Fibroblast of peridontal ligament (primary cell): ENCODE measurements around the gene MCTP2.
"Not testable (repeated sequence)": the region's sequence is repeated elsewhere in the genome, so short reads cannot be mapped to it uniquely, and the experiment has no call there.

Experiments used
- DNase-seq: peaks from one replicate; pipeline ENCODE4 v3.0.0-alpha.2; 2010; ENCODE audit errors: extremely low read depth

MCTP2 gene

DNA sequence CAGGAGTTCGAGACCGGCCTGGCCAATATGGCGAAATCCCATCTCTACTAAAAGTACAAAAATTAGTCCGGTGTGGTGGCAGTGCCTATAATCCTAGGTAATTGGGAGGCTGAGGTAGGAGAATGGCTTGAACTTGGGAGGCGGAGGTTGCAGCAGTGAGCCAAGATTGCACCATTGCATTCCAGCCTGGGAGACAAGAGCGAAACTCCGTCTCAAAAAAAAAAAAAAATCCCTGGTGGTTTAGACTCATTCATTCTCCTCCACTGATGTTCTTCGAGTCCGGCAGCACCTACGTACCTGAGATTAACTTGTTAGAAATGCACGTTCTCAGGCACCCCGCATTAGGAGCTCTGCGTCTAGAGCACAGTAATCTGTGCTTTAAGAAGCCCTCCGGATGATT lies 3.7 kb downstream of the MCTP2 start:
- no peak for DNase-seq

DNA sequence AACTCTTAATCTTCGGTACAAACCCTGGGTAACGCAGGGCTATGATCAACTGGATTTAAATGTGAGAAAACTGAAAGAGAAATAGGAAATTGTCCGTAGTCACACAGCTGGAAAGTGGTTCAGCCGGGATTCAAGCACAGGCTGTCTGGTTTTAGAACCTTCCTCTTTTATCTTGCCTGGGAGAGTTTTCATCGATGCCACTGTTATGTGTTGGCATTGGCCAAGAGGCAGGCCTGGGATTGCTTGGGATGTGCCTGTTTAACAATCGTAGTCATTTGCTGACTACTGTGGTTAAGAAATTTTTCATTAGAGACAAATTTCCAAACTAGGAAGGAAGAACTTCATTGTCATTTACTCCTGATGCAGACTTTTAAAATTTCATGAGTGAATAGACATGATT lies 4.3 kb downstream of the MCTP2 start:
- no peak for DNase-seq

DNA sequence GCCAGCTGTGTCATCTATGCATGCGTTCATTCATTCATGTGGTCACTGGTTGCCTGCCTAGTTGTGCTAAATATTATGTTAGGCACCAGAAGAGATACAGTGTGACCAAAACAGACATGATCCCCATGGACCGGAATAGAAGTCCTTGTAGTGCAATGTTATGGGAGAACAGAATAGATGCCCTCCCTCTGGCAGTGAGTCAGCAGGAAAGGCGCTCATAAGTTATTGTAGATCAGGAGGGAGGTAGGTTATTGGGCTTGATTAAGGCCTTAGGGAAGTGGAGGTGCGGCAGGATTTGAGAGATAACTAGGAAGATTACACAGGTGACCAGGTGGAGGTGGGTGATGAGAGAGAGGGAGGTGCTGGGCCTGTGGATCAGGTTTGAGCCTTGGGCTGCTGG lies 5.2 kb downstream of the MCTP2 start:
- no peak for DNase-seq

DNA sequence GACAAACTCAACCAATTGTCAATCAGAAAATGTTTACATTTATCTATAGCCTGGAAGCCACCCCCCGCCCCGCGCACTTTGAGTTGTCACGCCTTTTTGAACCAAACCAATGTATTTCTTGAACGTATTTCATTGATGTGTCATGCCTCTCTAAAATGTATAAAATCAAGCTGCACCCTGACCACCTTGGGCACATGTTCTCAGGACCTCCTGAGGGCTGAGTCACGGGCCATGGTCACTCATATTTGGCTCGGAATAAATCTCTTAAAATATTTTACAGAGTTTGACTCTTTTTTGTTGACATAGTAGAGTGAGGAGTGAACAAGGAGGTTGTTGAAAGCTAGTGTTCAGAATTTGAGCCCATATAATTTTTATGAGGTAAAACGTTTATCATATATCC lies 6.5 kb downstream of the MCTP2 start:
- no peak for DNase-seq

DNA sequence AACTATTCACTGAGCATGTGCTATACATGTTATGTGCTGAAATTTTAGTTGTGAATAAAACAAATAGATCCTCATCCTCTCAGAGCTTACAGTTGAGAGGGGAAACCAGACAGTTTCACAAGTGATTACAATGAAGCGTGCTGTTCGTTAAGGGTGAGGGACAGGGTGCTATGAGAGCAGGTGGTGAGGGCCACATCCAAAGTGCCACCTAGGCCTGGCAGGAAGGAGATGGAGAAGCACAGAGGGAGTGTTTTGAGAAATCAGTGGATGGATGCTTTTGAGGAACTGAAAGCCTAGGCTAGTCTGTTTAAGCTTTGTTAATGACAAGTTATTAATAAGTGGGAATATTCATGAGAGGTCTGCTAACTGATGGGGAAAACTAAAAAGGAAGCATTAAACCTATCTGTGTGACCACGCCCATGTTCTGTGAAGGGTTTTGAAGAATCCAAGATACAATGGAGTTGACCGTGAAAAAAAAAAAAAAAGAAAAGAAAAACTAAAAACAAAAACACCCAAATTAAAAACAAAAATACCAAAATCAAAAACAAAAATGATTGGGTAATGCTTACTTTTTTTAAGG lies 7.3 kb downstream of the MCTP2 start:
- DNase-seq, result no peak

DNA sequence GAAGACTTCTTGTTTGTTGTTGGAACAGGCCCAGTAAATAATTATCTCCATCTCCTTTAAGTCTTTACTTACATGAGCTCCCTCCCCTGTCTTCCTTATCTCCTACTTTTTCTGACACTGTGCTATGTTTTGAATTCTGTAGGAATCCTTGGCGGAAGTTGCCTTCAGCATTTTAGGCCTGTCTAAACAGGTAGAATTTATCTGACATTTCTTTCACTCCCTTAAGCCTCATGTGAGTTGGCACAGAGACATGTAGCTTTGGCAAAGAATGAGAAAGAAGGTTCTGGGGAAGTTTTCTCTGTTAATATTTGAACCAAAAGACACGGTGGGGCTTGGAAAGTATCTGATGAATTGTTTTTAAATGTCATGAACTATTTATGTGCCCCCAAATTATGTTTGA lies 8.1 kb downstream of the MCTP2 start:
- DNase-seq, result no peak

DNA sequence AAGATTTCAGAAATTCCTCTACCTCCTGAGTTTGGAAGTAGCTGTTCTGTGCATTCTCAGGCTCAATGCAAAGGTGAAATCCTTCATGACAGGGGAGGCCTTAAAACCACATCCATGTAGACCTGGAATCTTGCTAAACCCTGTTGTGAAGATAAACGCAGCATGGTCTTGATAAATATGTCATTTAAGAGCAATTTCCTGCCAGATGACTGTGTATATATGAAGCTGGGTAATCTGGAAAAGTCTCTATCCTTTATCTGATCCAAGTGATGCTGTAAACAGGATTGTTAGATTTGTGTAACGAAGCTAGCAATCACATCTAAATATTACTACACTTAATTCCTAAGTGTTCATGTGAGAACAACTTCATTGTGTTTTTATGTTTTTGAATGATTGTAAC lies 9.1 kb downstream of the MCTP2 start:
- no peak for DNase-seq

DNA sequence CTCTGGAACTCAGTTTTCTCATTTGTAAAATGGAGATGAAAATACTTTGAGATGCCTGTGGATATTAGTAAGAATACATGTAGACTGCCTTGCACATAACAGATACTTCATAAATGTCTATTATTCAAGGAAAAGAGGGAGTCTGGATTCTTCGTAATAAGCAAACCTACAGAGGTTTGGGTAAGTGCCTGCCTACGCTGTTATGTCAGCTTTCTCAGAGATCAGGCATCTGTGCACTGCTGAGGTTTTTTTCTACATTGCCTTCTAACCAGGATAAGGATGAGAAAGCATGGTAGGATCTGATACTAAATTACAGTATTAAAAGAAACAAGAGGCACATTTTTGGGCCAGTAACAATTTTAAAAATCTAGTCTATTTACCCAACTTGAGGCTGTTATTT lies 10.9 kb downstream of the MCTP2 start:
- DNase-seq, result no peak

DNA sequence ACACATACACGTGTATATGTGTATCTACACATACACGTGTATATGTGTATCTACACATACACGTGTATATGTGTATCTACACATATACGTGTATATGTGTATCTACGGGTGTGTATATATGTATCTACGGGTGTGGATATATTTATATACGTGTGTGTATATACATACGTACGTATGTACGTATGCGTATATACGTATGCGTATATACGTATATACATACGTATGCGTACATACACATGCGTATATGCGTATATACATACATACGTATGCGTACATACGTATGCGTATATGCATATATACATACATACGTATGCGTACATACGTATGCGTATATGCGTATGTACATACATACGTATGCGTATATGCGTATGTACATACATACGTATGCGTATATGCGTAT lies 11.6 kb downstream of the MCTP2 start:
- DNase-seq, result not testable (repeated sequence)

DNA sequence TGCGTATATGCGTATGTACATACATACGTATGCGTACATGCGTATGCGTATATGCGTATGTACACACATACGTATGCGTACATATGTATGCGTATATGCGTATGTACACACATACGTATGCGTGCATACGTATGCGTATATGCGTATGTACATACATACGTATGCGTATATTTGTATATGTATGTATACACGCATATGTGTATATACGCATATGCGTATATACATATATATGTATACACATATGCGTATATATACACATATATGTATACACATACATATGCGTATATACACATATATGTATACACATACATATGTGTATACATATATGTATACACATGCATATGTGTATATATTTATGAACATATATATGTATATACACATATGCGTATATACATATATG lies 12.1 kb downstream of the MCTP2 start:
- no peak for DNase-seq

DNA sequence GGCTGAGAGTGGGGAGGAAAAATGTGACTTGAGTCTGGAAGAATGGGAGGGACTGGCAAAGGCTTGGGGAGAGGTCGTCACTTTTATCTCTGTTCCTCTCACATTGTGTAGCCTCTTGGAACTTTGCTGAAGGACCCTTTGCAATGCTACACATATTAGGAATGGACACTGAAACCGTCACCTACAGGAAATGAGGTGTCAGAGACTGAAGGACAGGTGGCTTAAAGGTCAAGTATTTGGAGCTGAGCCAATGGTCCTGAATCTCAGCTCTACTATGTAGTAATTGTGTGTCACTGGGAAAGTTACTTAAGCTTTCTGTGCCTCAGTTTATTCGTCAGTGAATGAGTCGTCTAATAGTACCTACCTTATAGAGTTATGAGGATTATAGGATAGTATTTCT lies 14.7 kb downstream of the MCTP2 start:
- no peak for DNase-seq

DNA sequence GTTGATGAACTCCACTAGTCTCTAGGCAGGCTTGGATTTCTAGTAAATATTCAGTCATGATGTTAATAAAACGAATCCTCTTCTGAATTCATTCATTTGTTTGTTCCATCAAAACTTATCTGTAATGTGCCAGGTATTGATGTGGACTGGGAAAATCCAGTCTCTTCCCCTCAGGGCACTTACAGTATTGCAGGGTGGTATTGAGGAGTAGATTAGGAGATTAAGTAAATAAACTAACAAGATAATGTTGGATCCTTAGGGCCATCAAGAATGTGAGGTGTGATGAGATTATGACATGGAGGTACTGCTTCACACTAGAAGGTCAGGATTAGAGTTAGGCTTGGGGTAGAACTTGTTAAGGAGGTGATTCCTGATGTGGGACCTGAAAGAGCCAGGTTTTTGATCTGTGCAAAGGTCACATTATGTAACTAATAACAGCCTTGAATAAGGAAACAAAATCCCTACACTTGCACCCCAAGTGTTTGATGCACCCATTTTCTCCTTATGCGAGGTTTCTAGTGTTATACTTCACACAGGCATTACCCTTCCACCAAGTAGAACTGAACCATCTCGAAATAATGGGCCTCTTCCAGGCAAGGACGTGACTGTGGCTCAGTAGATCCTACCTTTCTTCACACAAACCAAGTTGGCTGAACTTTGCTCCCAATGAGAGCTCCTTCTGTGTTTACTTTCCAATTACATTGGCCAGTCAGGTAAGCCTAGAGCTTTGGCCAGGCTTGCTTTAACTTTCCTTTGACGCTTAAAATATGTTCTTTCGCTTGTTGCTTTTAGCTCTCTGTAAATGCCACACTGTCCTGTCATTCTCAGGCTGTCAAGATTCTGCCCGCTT lies 16.7 kb downstream of the MCTP2 start:
- DNase-seq, result no peak

DNA sequence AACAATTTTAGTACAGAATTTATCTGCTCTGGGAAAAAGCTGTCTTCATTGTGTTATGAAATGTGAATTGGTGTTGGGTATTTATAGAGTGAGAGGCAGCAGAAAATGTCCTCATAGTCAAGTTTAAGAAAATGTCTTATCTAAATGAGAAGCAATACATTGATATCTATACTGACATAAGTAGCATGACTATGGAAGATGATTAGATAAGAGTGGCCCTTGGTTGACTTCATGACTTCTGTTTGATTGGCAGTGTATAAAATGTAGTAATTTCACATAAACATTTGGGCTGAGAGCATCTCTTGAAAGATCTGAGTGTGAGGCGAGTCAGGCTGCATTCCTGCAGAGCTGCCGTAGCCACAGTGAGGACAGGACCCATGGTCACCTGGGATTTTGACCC lies 19.4 kb downstream of the MCTP2 start:
- no peak for DNase-seq

DNA sequence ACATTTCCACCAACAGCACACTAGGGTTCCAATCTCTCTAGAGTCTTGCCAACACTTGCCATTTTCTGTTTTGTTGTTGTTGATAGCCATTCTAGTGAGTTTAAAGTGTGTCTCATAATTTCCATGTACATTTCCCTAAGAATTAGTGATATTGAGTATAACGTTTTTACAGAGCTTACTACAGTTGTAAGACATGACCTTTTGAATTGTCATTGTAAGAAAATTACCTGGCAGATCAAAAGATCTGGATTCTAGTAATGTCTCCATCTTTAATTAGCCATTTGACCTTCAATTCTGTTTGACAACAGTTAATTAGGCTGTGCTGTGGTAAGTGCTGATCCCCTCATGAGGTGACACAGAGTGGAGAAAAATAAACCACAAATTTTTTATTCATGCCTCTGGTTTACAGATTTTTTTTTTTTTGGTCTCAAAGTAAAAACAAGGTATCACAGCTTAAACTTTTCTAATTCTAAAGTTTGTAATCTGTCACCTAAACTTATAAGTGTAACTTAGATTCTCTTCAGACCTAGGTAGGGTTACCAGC lies 20.9 kb downstream of the MCTP2 start:
- no peak for DNase-seq

DNA sequence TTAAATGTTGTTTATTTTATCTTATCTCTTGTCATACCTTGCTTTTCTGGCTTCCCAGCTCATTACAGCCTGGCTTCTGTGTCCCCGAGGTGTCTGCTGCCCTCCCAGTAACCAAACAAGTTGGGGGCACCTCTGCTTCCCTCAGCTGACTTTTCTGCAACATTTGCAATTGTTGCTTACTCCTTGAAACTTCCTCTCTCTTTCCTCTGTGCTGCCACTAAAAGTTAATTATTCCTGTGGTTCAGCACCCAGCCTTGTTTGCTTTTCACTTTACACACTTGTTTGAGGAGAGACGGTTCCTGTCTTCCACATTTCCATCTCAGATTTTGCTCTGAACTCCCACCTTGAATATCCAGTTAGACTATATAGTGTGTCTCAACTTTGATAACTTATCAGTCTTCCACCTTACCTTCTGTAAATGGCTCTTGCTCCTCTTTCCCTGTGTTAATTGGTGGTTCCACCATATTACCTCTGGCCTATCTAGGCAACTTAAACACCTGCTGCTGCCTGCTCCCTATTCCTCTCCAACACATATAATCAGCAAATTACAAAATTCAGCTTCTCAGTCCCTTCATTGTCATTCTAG lies 21.6 kb downstream of the MCTP2 start:
- no peak for DNase-seq

DNA sequence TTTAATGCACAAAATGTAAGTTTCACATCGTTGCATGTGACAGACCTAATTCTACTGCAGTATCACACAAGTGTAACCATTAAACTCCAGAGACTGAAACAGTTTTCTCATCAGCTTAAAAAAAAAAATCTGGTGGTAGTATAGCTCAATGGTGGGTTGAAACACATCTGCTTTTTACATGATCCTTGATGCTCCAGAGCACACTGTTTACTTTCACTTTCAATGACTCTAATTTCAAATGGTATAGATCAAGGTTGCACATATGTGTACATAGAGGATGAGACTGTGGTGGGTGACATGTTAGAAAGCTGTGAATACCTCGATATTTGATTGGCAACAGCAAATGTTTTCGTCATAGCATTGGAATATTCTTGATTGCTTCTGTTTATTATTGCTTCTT lies 22.4 kb downstream of the MCTP2 start:
- no peak for DNase-seq

DNA sequence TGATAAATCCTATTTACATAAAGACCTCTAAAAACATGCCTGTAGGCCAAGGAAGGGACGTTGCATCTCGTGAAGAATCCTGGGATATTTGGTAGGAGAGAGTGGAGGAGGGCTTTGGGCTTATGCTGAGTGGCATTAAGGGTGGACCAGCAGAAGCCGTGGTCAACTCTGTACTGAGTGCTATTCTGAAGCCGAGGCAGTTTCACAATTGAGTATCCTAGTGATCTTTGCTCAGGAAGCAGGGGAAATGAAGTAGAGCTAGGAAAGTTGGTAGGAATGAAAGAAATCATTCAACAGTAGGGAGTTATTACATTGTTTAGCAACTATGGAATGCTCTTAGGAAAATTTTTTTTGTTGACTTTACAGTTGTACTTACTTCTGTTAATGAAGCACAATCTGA lies 24.2 kb downstream of the MCTP2 start:
- DNase-seq, result no peak

DNA sequence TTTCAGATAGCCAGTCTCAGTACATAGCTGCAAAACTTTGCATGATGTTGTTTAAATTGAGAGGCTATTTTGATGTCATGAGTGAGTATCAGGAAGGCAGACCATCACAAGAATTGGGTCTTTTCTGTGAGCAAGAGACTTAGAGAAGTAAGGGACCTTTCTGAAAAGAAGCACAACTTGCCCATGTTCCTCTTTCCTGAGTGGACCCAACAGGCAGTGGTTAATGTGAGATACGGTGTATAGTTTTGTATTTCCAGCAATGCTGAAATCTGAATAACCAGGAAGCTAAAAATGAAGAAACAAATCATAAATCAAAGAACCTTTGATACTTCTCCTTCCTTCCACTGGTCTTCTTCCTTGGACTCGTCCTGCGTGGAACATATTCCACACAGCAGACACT lies 25.1 kb downstream of the MCTP2 start:
- DNase-seq, result no peak

DNA sequence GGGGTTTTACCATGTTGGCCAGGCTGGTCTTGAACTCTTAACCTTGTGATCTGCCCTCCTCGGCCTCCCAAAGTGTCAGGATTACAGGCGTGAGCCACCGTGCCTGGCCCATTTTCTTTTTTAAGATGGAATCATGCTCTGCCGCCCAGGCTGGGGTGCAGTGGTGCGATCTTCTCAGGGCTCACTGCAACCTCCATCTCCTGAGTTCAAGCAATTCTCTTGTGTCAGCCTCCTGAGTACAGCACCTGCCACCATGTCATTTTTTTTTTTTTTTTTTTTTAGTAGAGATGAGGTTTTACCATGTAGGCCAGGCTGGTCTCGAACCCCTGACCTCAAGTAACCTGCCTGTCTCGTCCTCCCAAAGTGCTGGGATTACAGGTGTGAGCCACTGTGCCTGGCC lies 26.4 kb downstream of the MCTP2 start:
- not testable (repeated sequence) for DNase-seq

DNA sequence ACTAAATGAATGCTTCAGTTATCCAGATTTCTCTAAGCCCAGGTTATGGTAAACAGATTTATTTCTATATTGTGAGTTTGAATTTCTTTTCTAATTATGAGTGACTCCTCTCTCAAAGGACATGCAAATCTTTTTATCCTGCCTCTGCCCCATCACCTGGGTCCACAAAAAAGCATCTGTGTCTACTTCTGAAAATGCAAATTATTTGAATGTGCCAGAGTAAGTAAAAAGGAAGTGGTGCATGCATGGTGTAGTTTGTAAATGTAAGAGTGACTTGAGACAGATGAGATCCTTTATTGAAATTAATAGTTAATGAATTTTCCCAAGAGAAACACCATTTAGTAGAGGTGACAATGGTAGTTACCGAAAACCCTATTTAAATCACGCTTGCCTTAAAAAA lies 26.9 kb downstream of the MCTP2 start:
- DNase-seq, result no peak

DNA sequence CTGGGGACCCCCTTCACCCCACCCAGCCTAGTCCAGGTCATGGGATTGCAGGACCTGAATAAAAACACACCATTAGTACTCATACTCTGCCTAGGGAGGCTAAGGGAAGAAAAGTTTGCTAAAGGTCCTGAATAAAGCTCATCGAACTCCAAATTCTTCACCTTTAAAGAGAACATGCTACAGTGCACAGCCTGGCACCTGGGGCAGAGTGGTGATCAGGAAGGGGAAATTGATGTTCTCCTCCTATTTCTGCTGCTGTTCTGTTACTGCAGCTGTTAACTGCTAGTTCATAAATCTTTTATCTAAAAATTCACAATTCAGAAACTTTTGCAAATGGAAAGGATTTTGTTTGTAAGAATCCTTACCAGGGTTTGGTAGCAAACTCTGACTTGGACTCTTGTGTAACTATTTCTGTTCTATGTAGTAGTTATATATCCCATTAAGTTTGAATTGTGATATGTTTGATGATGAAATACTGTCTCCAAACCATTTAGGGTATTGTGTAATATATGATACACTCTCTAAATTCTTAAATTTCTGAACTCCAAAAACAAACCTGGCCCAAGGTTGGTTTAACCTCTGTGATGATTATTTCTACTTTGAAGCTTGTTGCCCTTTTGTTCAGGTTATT lies 27.9 kb downstream of the MCTP2 start:
- peak; percentile 62 for DNase-seq

DNA sequence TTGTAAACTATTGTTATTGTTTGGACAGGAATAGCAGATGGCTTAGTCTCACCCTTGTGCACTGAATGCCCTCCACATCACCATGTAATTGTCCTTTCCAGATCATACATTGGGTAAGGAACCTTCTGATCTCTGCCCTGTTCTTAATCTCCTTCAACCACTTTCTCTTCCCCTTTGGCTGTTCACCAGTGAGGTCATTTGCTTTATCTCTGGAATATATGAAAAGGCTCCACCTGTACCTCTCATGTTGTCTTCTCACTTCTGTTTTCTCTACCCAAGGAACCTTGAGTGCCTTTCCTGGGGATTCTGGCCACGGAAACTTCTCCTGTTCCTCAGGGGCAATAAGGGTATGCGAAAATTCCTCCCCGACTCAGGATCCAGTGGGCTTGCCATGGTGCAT lies 28.5 kb downstream of the MCTP2 start:
- no peak for DNase-seq

DNA sequence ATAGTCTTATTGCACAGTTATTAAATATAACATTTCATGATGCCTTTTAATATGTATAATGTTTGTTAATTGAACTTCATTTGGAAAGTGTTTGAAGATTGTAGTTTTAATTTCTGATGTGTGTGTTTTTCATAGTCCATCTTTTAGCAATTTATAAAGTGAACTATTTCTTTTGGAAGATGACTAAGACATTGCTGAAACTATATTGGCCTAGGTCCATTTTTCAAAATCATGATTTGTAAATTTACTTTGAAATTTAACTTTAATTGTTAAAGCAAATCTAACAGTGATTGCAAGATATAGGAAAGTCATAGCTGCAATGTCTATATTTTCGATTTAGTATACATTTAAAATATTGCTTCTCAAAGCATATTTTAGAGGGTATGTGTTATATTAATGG lies 30.8 kb downstream of the MCTP2 start:
- DNase-seq, result peak; percentile 72
